Large intestine (tissue), 3 donors: Measurements from ENCODE around the gene MTMR2. TPM values are rescaled to one million over a fixed set of nuclear protein-coding genes. Genes with fewer than 3 reads are reported as not detected.
"Not testable (repeated sequence)": the region's sequence is repeated elsewhere in the genome, so short reads cannot be mapped to it uniquely, and the experiment has no call there.

Source experiments
- DNase-seq, 2 donors: peaks; one replicate each; pipeline versions ENCODE4 v3.0.0 to v3.0.0-alpha.2; 2013
- H3K27ac ChIP-seq: one replicate; pipeline ENCODE4 v1.5.1; 2013; ENCODE audit warnings: low read length
- H3K27me3 ChIP-seq: 2 replicates; pipeline ENCODE4 v1.6.1; 2013; ENCODE audit warnings: low read length; ENCODE audit not compliant: control insufficient read depth, insufficient read depth
- H3K36me3 ChIP-seq: 2 replicates; pipeline ENCODE4 v1.6.1; 2013; ENCODE audit warnings: low read length; ENCODE audit not compliant: control insufficient read depth, insufficient read depth
- H3K4me1 ChIP-seq: one replicate; pipeline ENCODE4 v1.6.1; 2013; ENCODE audit warnings: low read length; ENCODE audit not compliant: control insufficient read depth, insufficient read depth
- H3K4me3 ChIP-seq: one replicate; pipeline ENCODE4 v1.5.1; 2013; ENCODE audit warnings: low read length
- H3K9me3 ChIP-seq: one replicate; pipeline ENCODE4 v1.6.1; 2013; ENCODE audit warnings: mild to moderate bottlenecking, low read depth, low read length, moderate library complexity; ENCODE audit not compliant: control insufficient read depth
- WGBS: methylation state at CpG from one replicate; pipeline ENCODE4 v1.1.5; 2013; ENCODE audit warnings: low lambda C conversion rate; ENCODE audit not compliant: insufficient coverage; 5-methylcytosine and 5-hydroxymethylcytosine counted together
- polyA plus RNA-seq: library from polyadenylated mRNA; unstranded; fragments of 120-200 nt; gene quantifications from one replicate; pipeline ENCODE4 v1.2.1, GENCODE V29; 2013

MTMR2 gene
- polyA plus RNA-seq, 1 donor = 27.7 TPM

DNA sequence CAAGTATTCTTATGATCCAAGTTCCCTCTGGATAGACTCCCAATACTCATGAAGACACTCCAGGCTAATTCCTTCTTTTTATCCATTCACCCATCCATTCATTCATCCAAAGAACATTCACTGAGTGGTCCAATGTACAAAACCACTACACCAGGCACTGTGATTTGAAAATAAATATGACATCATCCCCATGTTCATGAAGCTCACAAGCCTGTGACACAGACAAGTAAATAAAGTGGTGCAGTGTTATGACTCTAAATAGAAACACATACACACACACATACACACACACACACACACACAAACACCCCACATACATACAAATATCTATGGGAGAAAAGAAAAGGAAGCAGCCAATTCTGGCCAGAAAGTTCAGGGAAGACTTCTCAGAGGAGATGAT, 35.5 kb downstream of the MTMR2 start:
- peaks cover 18% of the 10 kb centered on the region for H3K4me1 ChIP-seq

DNA sequence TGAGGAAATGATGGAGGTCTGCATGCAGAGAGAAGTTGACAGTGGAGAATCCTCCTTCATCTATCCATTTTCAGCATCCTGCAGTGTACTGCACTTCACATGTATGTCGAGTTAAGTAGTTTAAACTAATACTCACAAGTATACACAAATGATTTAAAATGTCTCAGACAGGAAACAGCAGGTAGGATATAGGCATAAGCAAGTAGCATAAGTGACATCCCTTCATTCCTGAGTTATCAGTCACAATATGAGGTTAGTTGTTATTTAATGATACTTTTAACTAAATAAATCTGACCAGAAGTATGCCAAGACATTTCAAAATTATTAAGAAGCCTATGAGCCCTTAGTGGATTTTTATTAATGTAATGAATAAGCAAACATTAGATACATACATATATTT, 37.4 kb downstream of the MTMR2 start:
- no peak for DNase-seq
- no peak overlapping the region for H3K27ac ChIP-seq
- H3K27me3 ChIP-seq = no peaks in the 10 kb centered on the region
- H3K36me3 ChIP-seq = peaks cover 10% of the 10 kb centered on the region
- no peaks in the 10 kb centered on the region for H3K9me3 ChIP-seq
- H3K4me3 ChIP-seq = no peak overlapping the region
- no peaks in the 10 kb centered on the region for H3K4me1 ChIP-seq
- no CpG with 5 or more reads among the region's 1 CpG for WGBS

More for the DNA sequence above, 35.5 kb downstream of the MTMR2 start:
- DNase-seq = no peak
- no peaks in the 10 kb centered on the region for H3K27me3 ChIP-seq
- no peaks in the 10 kb centered on the region for H3K9me3 ChIP-seq
- H3K36me3 ChIP-seq = peaks cover 6% of the 10 kb centered on the region
- H3K4me3 ChIP-seq = no peak overlapping the region
- H3K27ac ChIP-seq = no peak overlapping the region

DNA sequence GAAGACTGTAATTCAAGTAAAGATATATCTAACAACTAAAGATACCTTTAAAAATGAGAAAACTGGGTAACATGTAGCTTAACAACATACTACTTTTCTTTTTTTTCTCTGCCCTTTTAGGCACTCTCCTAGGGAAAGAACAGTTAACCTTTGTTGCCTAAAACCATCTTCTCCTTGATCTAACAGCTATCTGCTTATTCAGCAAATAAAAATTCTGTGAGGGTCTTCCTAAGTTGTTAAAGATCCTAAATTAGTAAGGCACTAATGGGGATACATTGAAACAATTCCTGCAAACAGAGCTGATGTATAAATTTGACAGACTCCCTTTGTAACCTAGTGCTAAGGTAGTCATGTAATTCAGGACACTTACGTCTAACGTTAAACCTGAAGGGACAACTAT, 39.1 kb downstream of the MTMR2 start:
- H3K27ac ChIP-seq = no peak overlapping the region
- no peak for DNase-seq
- H3K27me3 ChIP-seq = no peaks in the 10 kb centered on the region
- no peak overlapping the region for H3K4me3 ChIP-seq
- H3K4me1 ChIP-seq = no peaks in the 10 kb centered on the region
- WGBS = 100% methylated on average over 2 of the region's 2 CpGs
- H3K36me3 ChIP-seq = peaks cover 10% of the 10 kb centered on the region
- H3K9me3 ChIP-seq = no peaks in the 10 kb centered on the region

DNA sequence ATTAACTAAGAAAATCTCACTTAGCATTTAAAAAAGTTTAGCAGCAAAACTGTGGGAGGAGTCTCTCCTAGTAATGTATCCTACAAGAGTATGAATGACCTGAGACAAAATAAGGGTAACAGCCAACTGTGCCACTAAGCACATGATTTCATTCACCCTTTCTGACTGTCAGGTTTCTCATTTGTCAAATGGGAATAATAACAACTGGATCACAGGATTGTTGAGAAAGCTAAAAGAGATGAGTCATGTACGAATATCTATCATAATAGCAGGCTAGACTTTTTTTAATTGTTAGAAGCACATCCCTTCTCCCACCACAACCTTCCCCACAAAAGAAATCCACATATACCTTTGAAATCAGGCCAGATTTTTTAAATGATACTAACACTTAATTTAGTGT, 39.5 kb downstream of the MTMR2 start:
- Histone ChIP-seq H3K36me3 (peaks cover 12% of the 10 kb centered on the region), H3K4me3 (no peak overlapping the region), H3K4me1 (no peaks in the 10 kb centered on the region), H3K9me3 (no peaks in the 10 kb centered on the region), H3K27ac (no peak overlapping the region), H3K27me3 (no peaks in the 10 kb centered on the region)
- WGBS = no CpG with 5 or more reads among the region's 1 CpG
- DNase-seq = no peak

DNA sequence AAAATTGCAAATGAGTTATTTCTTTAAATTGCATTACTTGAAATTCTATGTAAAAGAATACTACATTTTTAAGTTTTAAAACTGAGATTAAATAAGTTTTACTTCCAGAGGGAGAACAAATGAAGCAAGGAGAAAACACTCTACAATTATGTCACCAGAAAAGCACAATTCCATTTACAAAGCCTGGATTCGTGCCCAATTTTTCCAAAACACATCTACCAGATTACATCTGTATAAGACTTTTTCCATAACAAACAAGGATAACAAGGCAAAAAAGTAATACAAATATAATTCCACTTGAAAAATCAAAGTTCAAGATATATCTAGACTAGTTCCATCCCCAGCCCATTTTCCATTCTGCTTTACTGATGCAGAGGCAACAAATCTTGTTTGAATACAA, 40.5 kb downstream of the MTMR2 start:
- Histone ChIP-seq H3K36me3 (peaks cover 14% of the 10 kb centered on the region), H3K27me3 (no peaks in the 10 kb centered on the region), H3K27ac (no peak overlapping the region), H3K4me3 (no peak overlapping the region), H3K4me1 (no peaks in the 10 kb centered on the region), H3K9me3 (no peaks in the 10 kb centered on the region)
- DNase-seq = no peak
- 100% methylated on average over 1 of the region's 1 CpG for WGBS

DNA sequence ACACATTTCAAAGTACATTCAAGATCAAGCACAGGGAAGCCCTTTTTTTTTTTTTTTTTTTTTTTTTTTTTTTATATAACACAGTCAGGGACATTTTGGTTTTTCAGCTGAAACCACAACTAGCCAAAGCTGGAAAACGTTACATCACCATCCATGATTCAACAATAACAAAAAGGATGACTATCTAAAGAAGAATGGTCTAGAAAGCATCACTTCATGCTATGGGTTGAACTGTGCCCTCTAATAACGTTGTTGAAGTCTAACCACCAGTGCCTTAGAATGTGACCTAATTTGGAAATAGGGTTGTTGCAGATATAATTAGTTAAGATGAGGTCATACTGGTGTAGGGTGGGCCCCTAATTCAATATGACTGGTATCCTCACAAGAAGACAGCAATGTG, 46.6 kb downstream of the MTMR2 start:
- peaks cover 13% of the 10 kb centered on the region for H3K36me3 ChIP-seq
- H3K27ac ChIP-seq = no peak overlapping the region
- H3K4me3 ChIP-seq = no peak overlapping the region
- H3K9me3 ChIP-seq = no peaks in the 10 kb centered on the region
- no peak for DNase-seq
- H3K27me3 ChIP-seq = no peaks in the 10 kb centered on the region
- no CpG with 5 or more reads among the region's 2 CpGs for WGBS
- H3K4me1 ChIP-seq = no peaks in the 10 kb centered on the region

DNA sequence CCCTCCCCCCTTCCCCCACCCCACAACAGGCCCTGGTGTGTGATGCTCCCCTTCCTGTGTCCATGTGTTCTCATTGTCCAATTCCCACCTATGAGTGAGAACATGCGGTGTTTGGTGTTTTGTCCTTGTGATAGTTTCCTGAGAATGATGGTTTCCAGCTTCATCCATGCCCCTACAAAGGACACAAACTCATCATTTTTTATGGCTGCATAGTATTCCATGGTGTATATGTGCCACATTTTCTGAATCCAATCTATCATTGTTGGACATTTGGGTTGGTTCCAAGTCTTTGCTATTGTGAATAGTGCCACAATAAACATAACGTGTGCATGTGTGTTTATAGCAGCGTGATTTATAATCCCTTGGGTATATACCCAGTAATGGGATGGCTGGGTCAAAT, 53.0 kb downstream of the MTMR2 start:
- not testable (repeated sequence) for H3K4me1 ChIP-seq, DNase-seq, H3K4me3 ChIP-seq, H3K9me3 ChIP-seq, H3K36me3 ChIP-seq, H3K27me3 ChIP-seq, H3K27ac ChIP-seq
- WGBS = no CpG with 5 or more reads among the region's 3 CpGs

DNA sequence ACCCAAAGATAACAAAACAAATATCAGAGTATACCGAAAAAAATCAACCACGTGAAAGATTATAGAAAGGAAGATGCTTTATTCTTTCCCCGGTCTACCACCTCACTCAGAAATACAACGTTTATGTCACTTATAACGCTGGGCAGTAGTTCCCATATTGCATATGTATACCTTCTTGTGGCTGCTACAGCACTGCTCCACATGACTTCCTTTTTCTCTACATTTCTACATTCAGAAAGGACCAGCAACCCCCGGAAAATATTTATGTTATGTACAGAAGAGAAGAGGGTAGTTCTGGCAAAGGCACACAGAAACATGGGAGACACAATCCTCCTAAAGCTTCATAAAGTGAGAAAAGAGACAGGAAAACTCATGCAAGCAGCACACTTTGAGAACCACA, 56.8 kb downstream of the MTMR2 start:
- no peaks in the 10 kb centered on the region for H3K27me3 ChIP-seq
- H3K27ac ChIP-seq = no peak overlapping the region
- H3K4me1 ChIP-seq = no peaks in the 10 kb centered on the region
- peaks cover 8% of the 10 kb centered on the region for H3K36me3 ChIP-seq
- WGBS = no CpG with 5 or more reads among the region's 6 CpGs
- DNase-seq = no peak
- no peaks in the 10 kb centered on the region for H3K9me3 ChIP-seq
- H3K4me3 ChIP-seq = no peak overlapping the region

DNA sequence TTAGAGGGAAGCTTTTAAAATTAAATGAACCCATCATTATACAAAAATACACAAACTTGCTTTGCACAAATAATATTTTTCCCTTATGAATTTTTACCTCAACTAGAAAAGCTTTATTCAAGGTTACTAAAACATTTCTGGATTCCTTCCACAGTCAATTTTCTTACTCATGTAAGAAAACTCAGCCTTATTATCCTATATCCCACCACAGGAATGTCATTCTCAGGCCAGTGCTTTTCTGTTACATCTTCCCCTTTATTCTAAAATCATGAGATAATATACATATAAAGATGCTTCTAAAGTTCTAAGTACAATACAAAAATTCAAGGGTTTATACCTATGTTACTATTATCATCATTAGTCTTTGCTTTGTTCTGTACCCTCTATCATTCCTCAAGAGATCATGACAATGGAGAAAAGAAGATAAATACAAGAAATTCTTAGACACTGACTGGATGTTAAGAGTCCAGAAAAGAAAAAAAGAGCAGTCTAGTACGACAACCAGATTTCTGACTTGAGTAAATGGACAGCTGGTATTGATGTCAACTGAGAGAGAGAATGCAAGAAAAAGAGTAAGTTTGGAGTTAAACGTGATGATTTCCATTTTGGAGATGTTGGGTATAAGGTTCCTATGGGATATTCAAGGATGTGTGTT, 60.3 kb downstream of the MTMR2 start:
- 100% methylated on average over 1 of the region's 2 CpGs for WGBS

DNA sequence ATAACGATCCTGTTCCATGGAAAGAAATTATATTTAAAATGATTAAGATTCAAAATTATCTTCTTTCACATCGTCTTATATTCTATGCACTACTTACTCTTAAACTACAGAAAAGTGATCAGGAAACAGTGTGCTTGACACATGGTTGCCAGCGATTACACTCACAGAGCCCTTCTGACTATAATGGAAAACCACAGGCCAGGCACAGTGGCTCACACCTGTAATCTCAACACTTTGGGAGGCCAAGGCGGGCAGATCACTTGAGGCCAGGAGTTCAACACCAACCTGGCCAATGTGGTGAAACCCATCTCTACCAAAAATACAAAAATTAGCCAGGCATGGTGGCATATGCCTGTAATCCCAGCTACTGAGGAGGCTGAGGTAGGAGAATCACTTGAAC, 63.9 kb downstream of the MTMR2 start:
- not testable (repeated sequence) for H3K27me3 ChIP-seq, H3K4me3 ChIP-seq, H3K4me1 ChIP-seq, DNase-seq, H3K9me3 ChIP-seq, H3K27ac ChIP-seq
- WGBS = 80% methylated on average over 1 of the region's 4 CpGs
- peaks cover 11% of the 10 kb centered on the region for H3K36me3 ChIP-seq

More for the DNA sequence above, 60.3 kb downstream of the MTMR2 start:
- no peaks in the 10 kb centered on the region for H3K4me1 ChIP-seq
- H3K36me3 ChIP-seq = peaks cover 8% of the 10 kb centered on the region
- H3K27ac ChIP-seq = no peak overlapping the region
- DNase-seq = no peak
- H3K27me3 ChIP-seq = no peaks in the 10 kb centered on the region
- no peak overlapping the region for H3K4me3 ChIP-seq
- no peaks in the 10 kb centered on the region for H3K9me3 ChIP-seq

DNA sequence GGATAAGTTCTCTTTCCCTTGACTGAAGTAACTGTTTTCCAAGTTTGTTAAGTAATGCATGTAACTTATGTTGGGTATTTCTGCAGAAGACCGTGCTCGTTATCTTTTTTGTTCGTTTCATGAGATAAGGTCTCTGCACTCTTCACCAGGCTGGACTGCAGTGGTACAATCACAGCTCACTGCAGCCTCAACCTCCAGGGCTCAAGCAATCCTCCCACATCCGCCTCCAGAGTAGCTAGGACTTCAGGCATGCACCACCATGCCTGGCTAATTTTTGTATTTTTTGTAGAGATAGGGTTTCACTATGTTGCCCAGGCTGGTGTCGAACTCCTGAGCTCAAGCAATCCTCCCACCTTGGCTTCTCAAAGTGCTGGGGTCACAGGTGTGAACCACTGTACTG, 69.5 kb downstream of the MTMR2 start:
- H3K36me3 ChIP-seq = peaks cover 19% of the 10 kb centered on the region
- not testable (repeated sequence) for H3K27ac ChIP-seq, H3K9me3 ChIP-seq, H3K4me3 ChIP-seq, H3K27me3 ChIP-seq, H3K4me1 ChIP-seq, DNase-seq
- 70% methylated on average over 2 of the region's 5 CpGs for WGBS
